Neuronal stem cell (in vitro differentiated cells): ENCODE data around the gene TMEM95.

Experiments
- DNase-seq: peaks from one replicate; pipeline ENCODE4 v3.0.0-alpha.2; 2013; ENCODE audit warnings: low spot score
- H2AFZ ChIP-seq: one replicate; pipeline ENCODE4 v1.6.1; 2013; ENCODE audit warnings: mild to moderate bottlenecking, low read length, inconsistent platforms
- H2AK5ac ChIP-seq: 2 replicates; pipeline ENCODE4 v1.6.1; 2013; ENCODE audit warnings: low read depth, mild to moderate bottlenecking, inconsistent platforms, low read length, moderate library complexity, mixed read lengths
- H2BK120ac ChIP-seq: 2 replicates; pipeline ENCODE4 v1.6.1; 2013; ENCODE audit warnings: low read depth, mild to moderate bottlenecking, inconsistent platforms, low read length, moderate library complexity, mixed read lengths
- H2BK12ac ChIP-seq: one replicate; pipeline ENCODE4 v1.6.1; 2013; ENCODE audit warnings: low read length, inconsistent platforms
- H2BK15ac ChIP-seq: 2 replicates; pipeline ENCODE4 v1.6.1; 2013; ENCODE audit warnings: mild to moderate bottlenecking, low read length, inconsistent platforms, mixed read lengths
- H2BK5ac ChIP-seq: one replicate; pipeline ENCODE4 v1.6.1; 2013; ENCODE audit warnings: inconsistent platforms, mild to moderate bottlenecking, low read length, moderate library complexity
- H3K14ac ChIP-seq: one replicate; pipeline ENCODE4 v1.6.1; 2013; ENCODE audit warnings: low read length, inconsistent platforms
- H3K18ac ChIP-seq: 2 replicates; pipeline ENCODE4 v1.6.1; 2013; ENCODE audit warnings: low read length, inconsistent platforms
- H3K23ac ChIP-seq: 2 replicates; pipeline ENCODE4 v1.6.1; 2013; ENCODE audit warnings: low read depth, mild to moderate bottlenecking, mixed read lengths, low read length, inconsistent platforms; ENCODE audit not compliant: poor library complexity
- H3K27ac ChIP-seq: replicated peaks from 3 replicates; pipeline ENCODE4 v1.5.1; 2013; ENCODE audit warnings: low read length, inconsistent platforms
- H3K27me3 ChIP-seq, 3 experiments: 2 replicates each; pipeline ENCODE4 v1.6.1; 2013; ENCODE audit warnings: low read length in 3 of 3, mild to moderate bottlenecking in 2 of 3, inconsistent platforms in 1 of 3, low read depth in 1 of 3, mixed read lengths in 1 of 3, moderate library complexity in 1 of 3; ENCODE audit not compliant: control insufficient read depth in 3 of 3, insufficient read depth in 3 of 3
- H3K36me3 ChIP-seq, 2 donors: replicated peaks in 1 of 2; 2 replicates each; pipeline ENCODE4 v1.6.1; 2013; ENCODE audit warnings: low read length in 2 of 2; ENCODE audit not compliant: control insufficient read depth in 2 of 2, insufficient read depth in 2 of 2
- H3K4ac ChIP-seq: 2 replicates; pipeline ENCODE4 v1.6.1; 2013; ENCODE audit warnings: inconsistent platforms, mild to moderate bottlenecking, low read length, moderate library complexity
- H3K4me1 ChIP-seq, 2 donors: 1 replicate in 1 of 2; 2 replicates in 1 of 2; pipeline ENCODE4 v1.6.1; 2013; ENCODE audit warnings: low read length in 2 of 2, low read depth in 1 of 2; ENCODE audit not compliant: control insufficient read depth in 2 of 2, insufficient read depth in 1 of 2
- H3K4me2 ChIP-seq: one replicate; pipeline ENCODE4 v1.6.1; 2013; ENCODE audit warnings: mild to moderate bottlenecking, low read length, inconsistent platforms; ENCODE audit not compliant: insufficient read depth, poor library complexity, severe bottlenecking
- H3K4me3 ChIP-seq, 2 donors: 2 replicates each; pipeline ENCODE4 v1.5.1; 2013; ENCODE audit warnings: low read length in 2 of 2, mild to moderate bottlenecking in 2 of 2, inconsistent platforms in 1 of 2, moderate library complexity in 1 of 2
- H3K79me1 ChIP-seq: one replicate; pipeline ENCODE4 v1.6.1; 2013; ENCODE audit warnings: low read depth, mild to moderate bottlenecking, inconsistent platforms, low read length, moderate library complexity
- H3K9ac ChIP-seq: one replicate; pipeline ENCODE4 v1.6.1; 2013; ENCODE audit warnings: mild to moderate bottlenecking, low read depth, low read length, inconsistent platforms; ENCODE audit not compliant: poor library complexity
- H3K9me3 ChIP-seq, 2 donors: replicated peaks in 1 of 2; 2 replicates each; pipeline versions ENCODE3 to v1.6.1; 2013; ENCODE audit warnings: low read length in 2 of 2, mild to moderate bottlenecking in 2 of 2, inconsistent platforms in 1 of 2, low read depth in 1 of 2, mixed read lengths in 1 of 2, moderate library complexity in 1 of 2; ENCODE audit not compliant: control insufficient read depth in 2 of 2, insufficient read depth in 1 of 2
- H4K8ac ChIP-seq: one replicate; pipeline ENCODE4 v1.6.1; 2013; ENCODE audit warnings: low read depth, mild to moderate bottlenecking, inconsistent platforms, low read length, moderate library complexity
- H4K91ac ChIP-seq: one replicate; pipeline ENCODE4 v1.6.1; 2013; ENCODE audit warnings: low read length, low read depth, mild to moderate bottlenecking, inconsistent platforms; ENCODE audit not compliant: poor library complexity
- WGBS, 2 donors: extraction: QIAGEN DNeasy Blood & Tissue Kit; methylation state at CpG; one replicate each; pipeline ENCODE4 v1.1.7; 2013; ENCODE audit warnings: missing lambda C conversion rate in 2 of 2, mixed read lengths in 1 of 2; ENCODE audit not compliant: insufficient read length in 2 of 2, insufficient replicate concordance in 1 of 2; ENCODE audit errors: extremely low coverage in 2 of 2; 5-methylcytosine and 5-hydroxymethylcytosine counted together

TMEM95 gene

DNA sequence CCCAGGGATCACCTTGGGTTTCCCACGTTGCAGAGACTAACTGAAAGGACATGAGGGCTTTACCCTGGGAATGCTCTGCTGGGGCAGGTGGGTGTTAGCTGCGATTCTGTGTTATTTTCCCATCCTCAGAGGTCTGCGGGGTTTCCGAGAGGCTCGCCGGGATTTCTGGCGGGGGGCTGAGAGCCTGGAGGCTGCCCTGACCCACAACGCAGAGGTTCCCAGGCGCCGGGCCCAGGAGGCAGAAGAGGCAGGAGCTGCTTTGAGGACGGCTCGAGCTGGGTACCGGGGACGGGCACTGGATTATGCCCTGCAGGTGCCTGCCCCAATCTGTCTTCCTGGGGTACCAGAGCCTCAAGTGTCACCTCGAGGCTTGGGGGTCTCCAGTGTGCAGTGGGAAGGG, 11.7 kb upstream of the TMEM95 start:
- H3K14ac ChIP-seq, result no peak overlapping the region
- H3K79me1 ChIP-seq, result no peaks in the 10 kb centered on the region
- H3K4me3 ChIP-seq, result no peak overlapping the region
- no peak overlapping the region for H3K4me2 ChIP-seq
- DNase-seq, result no peak
- no peak overlapping the region for H2BK5ac ChIP-seq
- WGBS, 2 donors, result no CpG with 5 or more reads among the region's 15 CpGs
- H3K36me3 ChIP-seq, result no peaks in the 10 kb centered on the region
- H4K91ac ChIP-seq, result no peak overlapping the region
- no peak overlapping the region for H4K8ac ChIP-seq
- no peak overlapping the region for H2BK12ac ChIP-seq
- no peak overlapping the region for H2AFZ ChIP-seq
- peaks cover 0 to 12% (median 0%) of the 10 kb centered on the region in 3 experiments for H3K27me3 ChIP-seq
- H2AK5ac ChIP-seq, result no peak overlapping the region
- peak overlapping the region; percentile 57 for H3K18ac ChIP-seq
- H3K4ac ChIP-seq, result no peak overlapping the region
- no peak overlapping the region for H3K27ac ChIP-seq
- H3K23ac ChIP-seq, result no peak overlapping the region
- no peak overlapping the region for H2BK15ac ChIP-seq
- no peaks in the 10 kb centered on the region for H3K9me3 ChIP-seq
- H3K9ac ChIP-seq, result no peak overlapping the region
- no peak overlapping the region for H2BK120ac ChIP-seq
- H3K4me1 ChIP-seq, result no peaks in the 10 kb centered on the region

DNA sequence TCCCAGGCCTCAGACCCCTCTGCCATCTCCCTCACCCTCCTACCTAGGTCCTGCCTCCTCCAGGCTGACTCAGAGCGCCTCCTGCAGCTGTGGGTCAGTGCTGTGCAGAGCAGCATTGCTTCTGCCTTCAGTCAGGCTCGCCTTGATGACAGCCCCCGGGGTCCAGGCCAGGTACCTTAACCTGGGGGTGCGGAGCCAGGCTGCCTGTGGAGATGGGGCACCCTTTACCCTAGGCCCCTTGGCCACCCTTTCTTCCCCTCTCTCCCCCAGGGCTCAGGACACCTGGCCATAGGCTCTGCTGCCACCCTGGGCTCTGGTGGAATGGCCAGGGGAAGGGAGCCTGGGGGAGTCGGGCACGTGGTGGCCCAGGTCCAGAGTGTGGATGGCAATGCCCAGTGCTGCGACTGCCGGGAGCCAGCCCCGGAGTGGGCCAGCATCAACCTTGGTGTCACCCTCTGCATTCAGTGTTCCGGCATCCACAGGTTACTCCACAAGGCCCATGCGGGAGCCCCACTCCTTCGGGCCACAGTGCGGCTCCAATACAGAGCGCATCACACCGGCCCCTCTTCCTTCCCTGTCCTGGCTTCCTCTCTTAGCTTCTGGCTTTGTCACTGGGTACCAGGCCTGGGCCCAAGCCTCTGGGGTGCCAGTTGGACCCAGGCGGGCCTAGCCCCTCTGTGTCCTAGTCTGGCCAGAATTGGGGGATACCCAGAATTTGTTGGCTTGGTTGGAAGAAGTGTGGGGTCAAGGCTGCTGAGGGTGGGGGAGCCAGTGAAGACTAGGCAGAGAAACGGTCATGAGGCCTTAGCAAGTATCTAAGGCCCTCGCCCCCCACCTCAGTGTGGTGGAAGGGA, 8.0 kb upstream of the TMEM95 start:
- peaks cover 6% of the 10 kb centered on the region for H3K79me1 ChIP-seq
- H3K4me2 ChIP-seq, result no peak overlapping the region
- peak overlapping the region; percentile 25 for H2AK5ac ChIP-seq
- no peak overlapping the region for H2BK120ac ChIP-seq
- H3K4ac ChIP-seq, result no peak overlapping the region
- peaks cover 0 to 12% (median 0%) of the 10 kb centered on the region in 3 experiments for H3K27me3 ChIP-seq
- no peak overlapping the region for H3K14ac ChIP-seq
- no peak overlapping the region for H3K4me3 ChIP-seq
- no peak overlapping the region for H2BK5ac ChIP-seq
- H3K9ac ChIP-seq, result no peak overlapping the region
- H4K8ac ChIP-seq, result no peak overlapping the region
- H3K18ac ChIP-seq, result peak overlapping the region; percentile 60
- H3K4me1 ChIP-seq, result peaks cover 9 to 12% of the 10 kb centered on the region in 2 donors
- no peaks in the 10 kb centered on the region for H3K9me3 ChIP-seq
- H2BK12ac ChIP-seq, result peak overlapping the region; percentile 76
- no peak overlapping the region for H2AFZ ChIP-seq
- no peak overlapping the region for H4K91ac ChIP-seq
- DNase-seq, result no peak
- WGBS, 2 donors, result no CpG with 5 or more reads among the region's 18 CpGs
- no peak overlapping the region for H3K27ac ChIP-seq
- no peak overlapping the region for H2BK15ac ChIP-seq
- H3K23ac ChIP-seq, result peak overlapping the region; percentile 89
- H3K36me3 ChIP-seq, result no peaks in the 10 kb centered on the region

DNA sequence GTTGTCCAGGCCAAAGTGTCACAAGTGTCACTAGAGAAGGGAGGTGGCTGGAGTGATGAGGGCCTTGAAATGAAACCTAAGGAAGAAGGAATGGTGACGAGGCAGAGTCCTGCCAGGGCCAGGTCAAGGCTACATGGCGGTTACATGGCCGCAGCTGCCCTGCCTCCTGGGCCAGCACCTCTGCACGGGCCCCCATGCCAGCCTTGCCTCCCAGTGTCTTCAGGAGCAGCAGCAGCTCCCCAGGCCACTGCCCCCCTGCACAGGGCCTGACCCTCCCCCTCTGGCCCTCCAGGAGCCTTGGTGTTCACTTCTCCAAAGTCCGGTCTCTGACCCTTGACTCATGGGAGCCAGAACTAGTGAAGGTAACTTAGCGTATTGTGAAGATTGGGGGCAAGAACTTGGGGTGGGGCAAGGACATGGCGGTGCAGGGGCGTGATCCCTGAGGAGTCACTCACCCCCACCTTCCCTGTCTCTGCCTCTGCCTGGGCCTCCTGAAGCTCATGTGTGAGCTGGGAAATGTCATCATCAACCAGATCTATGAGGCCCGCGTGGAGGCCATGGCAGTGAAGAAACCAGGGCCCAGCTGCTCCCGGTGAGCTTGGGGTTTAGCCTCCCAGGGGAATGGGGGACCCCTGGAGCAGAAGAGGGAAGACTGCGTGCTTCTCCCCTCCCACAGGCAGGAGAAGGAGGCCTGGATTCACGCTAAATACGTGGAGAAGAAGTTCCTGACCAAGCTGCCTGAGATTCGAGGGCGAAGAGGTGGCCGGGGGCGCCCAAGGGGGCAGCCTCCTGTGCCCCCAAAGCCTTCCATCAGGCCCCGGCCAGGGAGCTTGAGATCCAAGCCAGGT, 7.1 kb upstream of the TMEM95 start:
- Histone ChIP-seq H2BK15ac (peak overlapping the region; percentile 30), H3K79me1 (peaks cover 8% of the 10 kb centered on the region), H3K18ac (peak overlapping the region; percentile 60), H3K4ac (no peak overlapping the region), H2AK5ac (peak overlapping the region; percentile 49), H4K8ac (no peak overlapping the region), H3K9ac (peak overlapping the region; percentile 25), H2BK5ac (peak overlapping the region; percentile 88), H2AFZ (no peak overlapping the region), H3K4me2 (no peak overlapping the region), H2BK120ac (no peak overlapping the region), H4K91ac (no peak overlapping the region), H3K9me3 (no peaks in the 10 kb centered on the region), H3K27me3 (peaks cover 0 to 12% (median 0%) of the 10 kb centered on the region in 3 experiments), H3K27ac (no peak overlapping the region), H3K4me1 (peaks cover 13 to 20% of the 10 kb centered on the region in 2 donors), H3K36me3 (no peaks in the 10 kb centered on the region), H3K23ac (no peak overlapping the region), H3K14ac (no peak overlapping the region), H2BK12ac (no peak overlapping the region), H3K4me3 (no peak overlapping the region)
- WGBS, 2 donors, result no CpG with 5 or more reads among the region's 19 CpGs
- no peak for DNase-seq
